CD4-positive, alpha-beta T cell treated with Interleukin-4 for 4 hours (primary cell): ENCODE results near the gene CMAS.
"Not testable (repeated sequence)": the region's sequence is repeated elsewhere in the genome, so short reads cannot be mapped to it uniquely, and the experiment has no call there.

ENCODE experiments used
- DNase-seq: peaks from one replicate; pipeline ENCODE4 v3.0.0-alpha.2; 2020

The CMAS gene

DNA sequence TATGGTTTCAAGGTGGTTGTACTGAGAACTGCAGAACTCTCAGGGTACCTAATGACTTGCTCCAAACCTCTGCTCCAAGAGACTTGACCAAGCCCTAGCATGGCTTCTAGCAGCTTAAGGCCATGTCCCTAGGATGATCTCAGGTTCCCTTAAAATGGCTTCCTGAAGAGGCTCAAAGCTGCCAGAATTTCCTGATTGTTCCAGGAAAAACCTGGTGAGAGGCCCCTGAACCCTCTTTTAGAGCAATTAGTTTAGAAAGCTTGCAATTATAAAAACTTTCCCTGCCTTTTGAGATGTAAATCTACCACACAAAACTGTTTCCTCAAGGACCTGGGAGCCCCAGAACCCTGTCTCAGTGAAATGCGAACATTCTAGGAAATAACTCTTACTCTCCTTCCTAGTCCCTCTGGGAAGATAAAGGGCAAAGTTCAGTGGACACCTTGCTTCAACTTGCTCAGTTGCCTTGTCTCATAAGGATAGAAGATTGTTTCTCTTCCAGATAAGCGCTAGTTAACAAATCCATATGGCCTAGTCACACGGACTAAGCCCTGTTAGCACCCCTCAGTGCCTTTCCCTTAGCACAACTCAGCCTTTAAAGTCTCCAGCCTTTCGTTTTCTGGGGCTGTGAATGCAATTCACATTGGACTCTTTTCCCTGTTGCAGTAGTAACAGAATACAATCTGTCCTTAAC is 2.5 kb downstream of the CMAS start:
- DNase-seq, result no peak

DNA sequence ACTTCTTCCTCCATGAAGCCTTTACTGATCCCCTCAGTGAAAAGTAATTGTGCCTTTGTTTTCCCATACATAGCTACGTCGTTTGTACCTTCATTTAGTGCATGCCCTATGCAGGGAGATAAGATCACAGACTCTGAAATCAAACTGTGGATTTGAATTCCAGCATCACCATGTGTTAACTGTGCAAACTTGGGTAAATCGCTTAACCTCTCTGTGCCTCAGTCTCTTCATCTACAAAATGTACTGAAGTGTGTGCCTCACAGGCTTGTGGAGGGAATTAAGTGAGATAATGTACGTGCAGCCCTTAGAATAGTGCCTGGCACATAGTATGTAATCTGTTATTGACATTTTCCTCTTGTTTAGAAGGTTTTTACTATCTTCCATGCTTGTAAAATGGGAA is 4.1 kb downstream of the CMAS start:
- no peak for DNase-seq

DNA sequence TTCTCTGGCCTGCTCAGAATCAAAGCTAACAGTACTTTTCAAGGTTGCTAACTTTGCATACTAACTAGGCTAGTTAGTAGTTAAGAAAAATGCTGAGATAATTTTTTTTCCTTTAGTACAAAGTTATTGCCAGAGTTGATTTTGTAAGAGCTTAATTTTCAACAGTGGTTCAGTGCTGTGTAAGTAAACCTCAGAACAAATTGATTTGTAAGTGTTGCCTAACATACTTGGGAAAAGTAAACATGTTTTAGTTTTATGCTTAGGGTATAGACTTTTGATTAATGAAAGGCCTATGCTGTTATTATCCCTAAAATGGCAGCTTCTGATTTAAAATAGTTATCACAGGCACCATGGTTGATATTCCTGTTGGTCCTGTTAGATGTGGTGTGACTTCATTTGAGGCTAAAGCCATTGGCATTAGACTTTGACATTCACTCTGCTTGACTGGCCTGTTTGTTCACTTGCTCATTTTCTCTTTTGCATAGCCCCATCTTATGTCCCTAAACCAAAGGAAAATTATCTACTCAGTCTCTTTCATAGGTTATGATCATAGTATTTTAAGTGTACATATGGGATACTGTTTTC is 5.2 kb downstream of the CMAS start:
- no peak for DNase-seq

DNA sequence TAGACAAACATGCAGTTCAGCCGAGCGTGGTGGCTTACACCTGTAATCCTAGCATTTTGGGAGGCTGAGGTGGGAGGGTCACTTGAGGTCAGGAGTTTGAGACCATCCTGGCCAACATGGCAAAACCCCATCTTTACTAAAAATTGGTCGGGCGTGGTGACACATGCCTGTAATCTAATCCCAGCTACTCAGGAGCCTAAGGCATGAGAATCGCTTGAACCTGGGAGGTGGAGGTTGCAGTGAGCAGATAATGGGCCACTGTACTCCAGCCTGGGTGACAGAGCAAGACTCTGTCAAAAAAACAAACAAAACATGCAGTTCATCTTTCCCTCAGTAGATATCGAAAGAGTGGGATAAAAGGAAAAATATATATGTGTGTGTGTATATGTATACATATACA is 7.0 kb downstream of the CMAS start:
- not testable (repeated sequence) for DNase-seq

DNA sequence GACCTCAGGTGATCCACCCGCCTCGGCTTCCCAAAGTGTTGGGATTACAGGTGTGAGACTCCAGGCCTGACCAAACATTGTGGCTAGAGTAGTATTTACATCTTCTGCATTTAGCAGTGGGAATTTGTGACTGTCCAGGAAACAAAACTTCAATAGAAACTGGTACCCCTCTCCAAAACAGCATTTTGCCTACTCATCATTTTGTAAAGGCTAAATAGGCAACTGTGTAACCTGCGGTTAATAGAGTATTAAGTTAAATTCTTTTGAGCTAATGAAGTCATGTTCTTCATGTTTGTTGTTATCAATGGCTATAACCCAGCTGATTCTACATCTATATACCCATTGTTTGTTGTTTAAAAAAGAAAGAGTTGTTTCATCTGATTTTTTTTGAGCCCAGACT is 8.1 kb downstream of the CMAS start:
- no peak for DNase-seq

DNA sequence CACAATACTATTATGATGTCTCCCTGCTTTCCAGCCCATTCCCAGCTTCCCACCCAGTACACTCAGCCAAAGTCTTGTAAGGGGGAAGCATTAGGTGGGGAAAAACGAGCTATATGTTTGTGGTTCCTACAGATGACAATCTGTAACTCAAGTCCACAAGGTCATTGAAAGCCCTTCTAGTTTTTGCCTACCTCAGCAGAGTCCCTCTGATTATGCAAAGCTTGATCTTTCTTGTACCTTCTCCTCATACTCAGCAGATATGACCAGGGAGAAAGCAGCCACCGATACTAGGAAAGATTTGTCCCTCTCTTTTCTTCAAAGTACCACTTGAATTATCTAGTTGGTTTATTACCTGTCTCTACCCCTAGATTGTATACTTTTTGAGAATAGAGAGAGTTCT is 10.6 kb downstream of the CMAS start:
- no peak for DNase-seq

DNA sequence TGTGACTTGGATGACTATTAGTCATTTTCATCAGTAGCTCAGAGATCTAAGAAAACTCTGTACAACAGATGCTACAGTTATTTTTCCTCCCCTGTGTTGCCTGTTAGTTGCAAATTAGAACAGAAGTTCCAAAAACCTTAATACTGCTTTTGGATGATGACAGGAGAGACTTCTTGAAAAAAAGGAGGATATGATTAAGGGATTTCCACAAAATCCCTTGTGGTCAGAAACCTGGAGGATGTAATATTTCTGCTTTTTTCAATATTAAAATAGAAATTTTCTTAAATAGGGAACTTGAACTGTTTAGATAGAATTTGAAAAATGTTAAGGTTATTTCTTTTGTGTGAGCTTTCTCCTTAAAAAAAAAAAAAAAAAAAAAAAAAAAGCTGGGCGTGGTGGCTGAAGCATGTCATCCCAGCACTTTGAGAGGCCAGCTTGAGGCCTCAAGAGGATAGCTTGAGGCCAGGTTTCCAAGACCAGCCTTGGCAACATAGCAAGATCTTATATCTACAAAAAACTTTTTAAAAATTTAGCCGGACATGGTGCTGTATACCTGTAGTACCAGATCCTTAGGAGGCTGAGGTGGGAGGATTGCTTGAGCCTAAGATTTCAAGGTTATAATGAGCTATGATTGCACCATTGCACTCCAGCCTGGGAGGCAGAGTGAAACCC is 14.1 kb downstream of the CMAS start:
- no peak for DNase-seq

DNA sequence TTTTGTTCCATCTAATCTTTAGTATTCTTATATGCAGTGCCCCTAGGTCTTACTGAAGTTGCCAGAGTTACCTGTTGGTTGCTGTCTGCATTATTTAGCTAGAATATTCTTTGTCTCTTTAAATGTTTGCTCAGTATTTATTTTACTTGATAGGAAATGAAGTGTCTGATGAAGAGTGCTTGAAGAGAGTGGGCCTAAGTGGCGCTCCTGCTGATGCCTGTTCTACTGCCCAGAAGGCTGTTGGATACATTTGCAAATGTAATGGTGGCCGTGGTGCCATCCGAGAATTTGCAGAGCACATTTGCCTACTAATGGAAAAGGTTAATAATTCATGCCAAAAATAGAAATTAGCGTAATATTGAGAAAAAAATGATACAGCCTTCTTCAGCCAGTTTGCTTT is 18.9 kb downstream of the CMAS start:
- no peak for DNase-seq

DNA sequence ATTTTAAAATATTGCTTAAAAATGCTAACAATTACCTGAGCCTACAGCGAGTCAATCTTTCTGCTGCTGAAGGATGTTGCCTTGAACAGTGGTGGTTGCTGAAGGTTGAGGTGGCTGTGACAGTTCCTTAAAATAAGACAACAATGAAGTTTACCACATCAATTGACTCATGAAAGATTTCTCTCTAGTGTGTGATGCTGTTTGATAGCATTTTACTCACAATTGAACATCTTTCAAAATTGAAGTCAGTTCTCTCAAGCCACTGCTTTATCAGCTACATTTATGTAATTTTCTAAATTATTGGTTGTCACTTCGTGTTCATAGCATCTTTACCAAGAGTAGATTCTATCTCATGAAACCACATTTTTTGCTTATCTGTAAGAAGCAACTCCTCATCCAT is 20.3 kb downstream of the CMAS start:
- no peak for DNase-seq

DNA sequence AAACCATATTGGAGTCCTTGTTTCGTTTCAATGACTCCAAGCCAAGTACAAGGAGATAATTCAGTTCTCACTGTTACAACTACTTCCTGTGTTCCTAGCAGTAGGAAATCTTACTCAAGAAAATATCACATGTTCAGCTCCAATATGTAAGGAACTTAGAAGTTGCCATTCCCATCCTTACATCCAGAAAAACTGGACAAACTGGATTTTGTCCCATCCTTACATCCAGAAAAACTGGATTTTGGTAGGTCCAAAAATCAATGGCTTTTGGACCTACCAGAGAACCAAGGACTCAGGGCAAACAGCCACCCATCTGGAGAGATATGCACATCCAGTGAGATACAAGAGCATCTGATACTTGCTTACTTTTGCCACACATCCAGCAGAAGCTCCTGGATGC is 23.8 kb downstream of the CMAS start:
- DNase-seq, result no peak

DNA sequence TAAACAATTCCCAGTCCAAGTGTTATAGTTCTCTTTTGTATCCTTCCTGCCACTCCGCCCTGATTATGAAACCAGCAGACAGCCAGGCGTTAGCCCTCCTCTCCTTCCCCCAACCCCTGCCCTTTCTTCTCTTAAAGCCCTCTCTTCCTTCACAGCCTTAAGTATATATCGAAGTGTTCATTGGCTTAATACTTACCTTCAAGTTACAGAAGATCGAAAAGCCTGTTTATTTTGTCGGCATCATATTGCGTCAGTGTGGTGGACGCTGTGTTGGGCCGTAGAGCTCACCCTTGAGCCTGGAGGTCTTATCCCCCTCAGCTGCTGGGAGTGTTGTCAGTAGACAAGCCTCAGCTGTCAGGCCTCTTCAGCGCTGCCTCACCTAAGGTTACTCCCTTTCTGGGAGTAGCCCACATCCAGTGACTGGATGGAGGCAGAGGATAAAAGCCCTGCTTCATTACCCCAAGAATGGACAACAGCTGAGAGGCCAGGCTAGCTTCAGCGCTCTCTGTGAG is 36.2 kb downstream of the CMAS start:
- DNase-seq, result no peak

DNA sequence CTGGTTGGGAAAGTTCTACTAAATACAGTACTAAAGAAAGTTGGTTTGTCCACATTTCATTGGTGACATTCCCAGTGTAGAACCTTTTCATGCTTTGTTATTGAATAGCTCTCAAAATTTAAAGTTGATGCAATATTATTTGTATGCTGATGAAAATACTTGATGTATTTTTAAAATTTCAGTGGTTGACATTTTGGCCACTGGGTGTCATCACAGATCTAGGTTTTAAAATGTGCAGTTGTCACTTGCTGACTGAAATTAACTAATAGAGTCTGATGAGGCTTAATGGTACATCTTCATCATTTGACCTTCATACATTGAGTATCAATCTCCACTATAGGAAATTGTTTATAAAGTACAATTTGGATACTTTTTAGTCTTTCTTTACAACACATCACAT is 37.1 kb downstream of the CMAS start:
- DNase-seq, result peak; percentile 67

DNA sequence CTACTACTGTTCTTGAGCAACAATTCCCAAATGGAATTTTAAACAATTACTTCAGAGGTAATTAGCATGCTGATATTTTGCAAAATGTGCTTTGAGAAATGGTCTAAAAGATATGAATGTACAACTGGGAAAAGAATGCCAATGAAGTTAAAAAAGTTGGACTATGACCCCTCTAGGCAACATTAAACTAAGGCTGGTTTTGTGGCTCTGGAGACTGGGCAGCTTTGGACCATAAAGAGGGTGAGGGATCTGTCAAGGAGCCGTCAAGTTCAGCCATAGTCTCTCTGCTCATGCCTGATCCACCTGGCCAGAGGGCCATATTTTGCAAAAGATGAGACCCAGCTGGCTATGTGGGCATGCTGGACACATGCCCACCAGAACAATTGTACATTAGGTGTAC is 38.8 kb downstream of the CMAS start:
- no peak for DNase-seq

DNA sequence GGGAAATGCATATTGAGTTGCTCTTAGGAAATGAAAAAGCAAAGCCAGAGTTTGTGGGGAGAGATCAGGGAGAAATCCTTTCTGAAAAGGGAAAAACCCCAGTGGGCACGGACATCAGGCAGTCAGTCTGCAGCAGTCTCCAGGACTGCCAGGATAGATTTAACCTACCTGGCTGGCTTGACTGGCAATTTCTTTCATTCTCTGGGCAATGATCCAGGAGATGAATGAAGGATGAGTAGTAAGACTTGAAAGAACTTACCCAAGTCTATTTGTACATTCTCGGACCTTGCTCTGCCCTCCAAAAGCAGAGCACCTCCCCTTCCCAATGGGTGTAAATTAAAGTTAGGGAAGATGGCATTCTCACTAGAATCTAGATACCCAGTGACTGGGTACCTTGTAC is 42.9 kb downstream of the CMAS start:
- no peak for DNase-seq

DNA sequence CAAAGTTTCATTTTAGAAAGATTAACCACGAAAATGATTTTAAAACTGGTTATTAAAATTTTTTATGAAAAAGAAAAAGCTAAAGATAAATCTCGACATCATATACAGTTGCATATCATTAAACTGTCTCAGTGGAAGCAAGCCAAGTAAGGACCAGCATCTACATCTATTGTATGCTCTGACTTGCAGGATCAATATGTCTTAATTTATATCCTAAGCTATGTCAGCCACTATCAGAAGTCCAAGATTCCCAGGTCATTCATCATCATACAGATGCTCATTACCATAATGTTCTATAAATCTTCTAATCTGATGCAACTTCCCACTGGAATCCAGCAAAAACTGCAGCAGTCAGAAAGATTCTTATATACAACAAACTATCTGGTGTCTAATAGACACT is 43.5 kb downstream of the CMAS start:
- no peak for DNase-seq

DNA sequence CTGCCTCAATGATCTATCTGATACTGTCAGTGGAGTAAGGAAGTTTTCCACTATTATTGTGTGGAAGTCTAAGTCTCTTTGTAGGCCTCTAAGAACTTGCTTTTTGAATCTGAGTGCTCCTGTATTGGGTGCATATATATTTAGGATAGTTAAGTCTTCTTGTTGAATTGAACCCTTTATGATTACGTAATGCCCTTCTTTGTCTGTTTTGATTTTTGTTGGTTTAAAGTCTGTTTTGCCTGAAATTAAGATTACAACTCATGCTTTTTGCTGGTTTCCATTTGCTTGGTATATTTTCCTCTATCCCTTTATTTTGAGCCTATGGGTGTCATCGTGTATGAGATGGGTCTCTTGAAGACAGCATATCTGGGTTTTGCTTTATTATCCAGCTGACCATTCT is 53.0 kb downstream of the CMAS start:
- not testable (repeated sequence) for DNase-seq

DNA sequence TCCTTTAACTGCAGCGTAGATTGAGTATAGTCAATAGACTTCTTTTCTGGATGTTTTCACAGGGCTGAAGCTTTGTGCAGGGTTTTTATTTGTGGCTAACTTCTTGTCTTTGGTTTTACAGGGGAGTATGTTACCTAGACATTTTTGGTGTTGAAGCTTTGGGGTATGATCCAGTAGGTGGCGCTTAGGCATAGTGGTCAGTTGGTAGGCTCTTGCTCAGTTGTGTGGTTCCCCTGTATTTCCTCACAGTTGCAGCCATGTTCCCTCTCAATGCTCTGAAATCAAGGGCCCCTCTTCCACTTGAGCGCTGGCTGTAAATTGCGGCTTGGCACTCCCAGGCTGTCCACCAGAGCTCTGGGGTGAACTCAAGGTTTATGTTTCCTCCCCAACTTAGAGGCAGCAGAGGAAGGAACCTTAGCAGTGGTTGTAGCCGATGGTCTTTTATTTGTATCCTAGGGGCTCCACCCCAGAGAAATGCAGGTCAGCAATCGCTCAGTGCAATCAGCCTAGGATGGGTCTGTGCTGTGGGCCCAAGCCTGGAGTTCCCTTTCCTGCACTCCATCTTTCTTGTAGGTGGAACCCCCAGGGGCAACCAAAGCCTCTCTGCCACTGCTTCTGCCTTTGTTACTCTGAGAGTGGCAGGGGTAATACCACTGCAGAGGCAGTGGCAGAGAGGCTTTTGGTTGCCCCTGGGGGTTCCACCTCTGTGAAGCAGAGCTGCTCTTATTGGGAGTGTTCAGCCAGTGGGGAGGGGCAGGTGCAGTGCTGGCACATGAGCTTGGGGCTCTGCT is 55.1 kb downstream of the CMAS start:
- peak; percentile 62 for DNase-seq

DNA sequence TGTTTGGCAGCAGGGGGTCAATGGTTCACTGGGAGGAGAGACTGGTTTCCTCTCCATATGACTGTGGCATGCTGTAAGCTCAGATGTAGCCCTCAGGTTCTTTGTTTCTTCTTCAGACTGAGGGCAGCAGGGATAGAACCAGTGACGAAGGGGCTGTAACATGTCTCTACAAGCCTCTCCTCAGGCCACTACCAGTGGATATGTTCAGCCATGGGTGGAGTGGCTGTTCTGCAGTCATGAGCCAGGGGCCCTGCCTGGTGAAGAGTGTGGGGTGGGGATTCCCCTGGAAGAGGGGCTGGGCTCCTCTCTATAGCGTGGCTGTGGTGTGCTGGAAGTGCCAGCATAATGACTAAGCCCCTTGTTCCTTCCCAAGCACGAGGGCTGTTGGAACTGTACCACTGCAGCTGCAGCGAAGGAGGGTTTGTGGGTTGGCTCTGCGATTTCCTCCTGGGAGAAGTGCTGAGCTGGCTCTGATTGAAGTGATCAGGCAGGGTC is 55.8 kb downstream of the CMAS start:
- DNase-seq, result peak; percentile 10

DNA sequence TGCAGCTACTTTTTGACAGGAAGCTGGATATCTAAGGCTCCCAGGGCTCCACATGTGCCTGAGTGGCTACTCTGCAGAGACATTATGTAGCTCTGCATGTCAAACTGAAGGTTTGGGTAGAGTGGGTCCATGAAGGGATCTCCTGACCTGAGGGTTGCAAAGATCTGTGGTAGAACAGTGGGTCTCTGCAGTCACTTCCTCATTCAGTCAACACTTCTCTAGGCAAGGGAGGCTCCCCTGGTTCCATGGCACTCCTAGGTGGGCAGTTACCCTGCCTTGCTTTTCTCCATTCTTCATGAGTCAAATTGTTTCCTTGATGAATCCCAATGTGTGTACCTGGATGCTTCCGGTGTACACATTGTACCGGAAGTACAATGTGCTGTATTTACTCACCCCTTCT is 57.4 kb downstream of the CMAS start:
- no peak for DNase-seq

DNA sequence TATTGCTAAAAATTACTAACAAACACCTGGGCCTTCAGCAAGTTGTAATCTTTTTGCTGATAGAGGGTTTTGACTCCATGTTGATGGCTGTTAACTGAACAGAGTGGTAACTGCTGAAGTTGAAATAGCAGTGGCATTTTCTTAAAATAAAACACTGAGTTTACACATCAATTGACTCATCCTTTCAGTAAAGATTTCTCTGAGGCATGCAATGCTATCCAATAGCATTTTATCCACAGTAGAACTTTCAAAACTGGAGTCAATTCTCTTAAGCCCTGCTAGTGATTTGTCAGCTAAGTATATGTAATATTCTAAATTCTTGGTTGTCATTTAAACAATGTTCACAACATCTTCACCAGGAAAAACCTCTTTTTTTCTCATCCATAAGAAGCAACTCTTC is 59.5 kb downstream of the CMAS start:
- no peak for DNase-seq

DNA sequence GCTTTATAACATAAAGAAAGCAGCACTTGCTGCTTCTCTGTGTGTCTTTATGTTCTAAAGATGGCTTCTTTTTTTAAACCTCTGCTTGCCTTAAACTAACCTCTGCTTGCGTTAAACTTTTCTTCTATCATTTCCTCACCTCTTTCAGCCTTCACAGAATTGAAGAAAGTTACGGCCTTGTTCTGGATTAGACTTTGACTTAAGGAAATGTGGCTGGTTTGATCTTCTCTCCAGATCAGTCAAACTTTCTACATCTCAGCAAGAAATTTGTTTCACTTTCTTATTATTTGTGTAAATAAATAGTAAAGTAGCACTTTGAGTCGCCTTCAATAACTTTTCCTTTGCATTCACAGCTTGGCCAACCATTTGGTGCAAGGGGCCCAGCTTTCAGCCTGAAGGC is 64.2 kb downstream of the CMAS start:
- DNase-seq, result peak; percentile 6
